H1 (cell line): ENCODE data around the gene FGF12. TPM values are rescaled to one million over a fixed set of nuclear protein-coding genes. Genes with fewer than 3 reads are reported as not detected.

ENCODE experiments used
- CTCF ChIA-PET: fragments of 300-600 bp; sonication (Branson Sonifier 250); formaldehyde crosslinking; loops from one replicate; lab custom pipeline; 2021; ENCODE audit not compliant: partially characterized antibody; lab: Charles Lee
- POLR2A ChIA-PET: fragments of 300-600 bp; sonication (Branson Sonifier 250); formaldehyde crosslinking; loops from one replicate; lab custom pipeline; 2021; ENCODE audit warnings: inconsistent platforms; ENCODE audit not compliant: partially characterized antibody; lab: Charles Lee
- DNase-seq, 2 experiments: peaks; one replicate each; pipeline versions ENCODE4 v3.0.0 to v3.0.0-alpha.2; 2010 to 2022; ENCODE audit warnings: low spot score in 2 of 2, low read depth in 1 of 2, mixed read lengths in 1 of 2
- FAIRE-seq: peaks from 2 replicates; lab custom pipeline; 2011; peaks lifted over from hg19 to GRCh38; lab: Jason Lieb, UNC
- H2AFZ ChIP-seq: 2 replicates; pipeline ENCODE4 v1.8.1; 2012; ENCODE audit warnings: low read length, inconsistent platforms
- H2AK5ac ChIP-seq: 2 replicates; pipeline ENCODE4 v1.6.1; 2013; ENCODE audit warnings: low read depth, low read length
- H2BK120ac ChIP-seq: replicated peaks from 2 replicates; pipeline ENCODE3; 2013; ENCODE audit warnings: low read depth, low read length, inconsistent platforms
- H2BK12ac ChIP-seq: 2 replicates; pipeline ENCODE4 v1.6.1; 2013; ENCODE audit warnings: low read depth, low read length
- H2BK15ac ChIP-seq: 2 replicates; pipeline ENCODE4 v1.6.1; 2013; ENCODE audit warnings: low read length
- H2BK20ac ChIP-seq: 2 replicates; pipeline ENCODE4 v1.6.1; 2013; ENCODE audit warnings: low read length
- H2BK5ac ChIP-seq: 2 replicates; pipeline ENCODE4 v1.6.1; 2013; ENCODE audit warnings: low read depth, low read length
- H3K14ac ChIP-seq: 2 replicates; pipeline ENCODE4 v1.6.1; 2013; ENCODE audit warnings: inconsistent platforms; ENCODE audit not compliant: insufficient read length
- H3K18ac ChIP-seq: 2 replicates; pipeline ENCODE4 v1.6.1; 2013; ENCODE audit warnings: low read length; ENCODE audit errors: extremely low read depth
- H3K23ac ChIP-seq: 2 replicates; pipeline ENCODE4 v1.6.1; 2013; ENCODE audit warnings: inconsistent platforms; ENCODE audit not compliant: insufficient read length
- H3K23me2 ChIP-seq: 2 replicates; pipeline ENCODE4 v1.6.1; 2013; ENCODE audit warnings: low read depth, low read length
- H3K27ac ChIP-seq: 2 replicates; pipeline ENCODE4 v1.6.1; 2011; ENCODE audit warnings: low read depth, low read length, inconsistent platforms
- H3K27me3 ChIP-seq, 4 experiments: replicated peaks in 1 of 4; 1 replicate in 1 of 4; 2 replicates in 3 of 4; pipeline versions ENCODE4 v1.6.1 to v1.8.1; 2011 to 2013; ENCODE audit warnings: low read length in 3 of 4, mild to moderate bottlenecking in 3 of 4, inconsistent platforms in 2 of 4, mixed read lengths in 2 of 4, moderate library complexity in 1 of 4; ENCODE audit not compliant: control insufficient read depth in 3 of 4, insufficient read depth in 3 of 4; ENCODE audit errors: extremely low read depth in 1 of 4
- H3K36me3 ChIP-seq, 4 experiments: 2 replicates each; pipeline versions ENCODE4 v1.6.1 to v1.8.1; 2011 to 2013; ENCODE audit warnings: mild to moderate bottlenecking in 4 of 4, low read length in 3 of 4, moderate library complexity in 2 of 4, control low read depth in 1 of 4, inconsistent platforms in 1 of 4; ENCODE audit not compliant: insufficient read depth in 4 of 4, control insufficient read depth in 2 of 4
- H3K4ac ChIP-seq: replicated peaks from 2 replicates; pipeline ENCODE3; 2013; ENCODE audit warnings: low read length, low read depth, mixed read lengths, inconsistent platforms; ENCODE audit not compliant: insufficient read length
- H3K4me1 ChIP-seq, 4 experiments: replicated peaks in 1 of 4; 1 replicate in 1 of 4; 2 replicates in 3 of 4; pipeline versions ENCODE4 v1.6.1 to v1.8.1; 2011 to 2013; ENCODE audit warnings: low read length in 3 of 4, inconsistent platforms in 2 of 4, mixed read lengths in 1 of 4; ENCODE audit not compliant: insufficient read depth in 4 of 4, control insufficient read depth in 3 of 4
- H3K4me2 ChIP-seq, 2 experiments: 2 replicates each; pipeline versions ENCODE4 v1.6.1 to v1.8.1; 2011 to 2013; ENCODE audit warnings: low read depth in 2 of 2, low read length in 2 of 2, control low read depth in 1 of 2, inconsistent platforms in 1 of 2, mild to moderate bottlenecking in 1 of 2; ENCODE audit not compliant: insufficient read depth in 1 of 2
- H3K4me3 ChIP-seq, 4 experiments: fragments of 200-600, 300-600 bp in 1 of 4; sonication (generic), shearing (Covaris generic), sonication (Bioruptor Twin) in 1 of 4; 2 replicates each; pipeline versions ENCODE4 v1.5.1 to v1.8.1; 2011 to 2016; ENCODE audit warnings: low read length in 4 of 4, low read depth in 3 of 4, control low read depth in 2 of 4, inconsistent platforms in 2 of 4, mild to moderate bottlenecking in 2 of 4, mixed read lengths in 1 of 4, moderate library complexity in 1 of 4; ENCODE audit not compliant: insufficient read depth in 2 of 4; ENCODE audit errors: extremely low read depth in 1 of 4
- H3K56ac ChIP-seq: replicated peaks from 2 replicates; pipeline ENCODE3; 2013; ENCODE audit warnings: low read depth, mild to moderate bottlenecking, mixed read lengths, low read length, inconsistent platforms; ENCODE audit not compliant: insufficient read length
- H3K79me1 ChIP-seq: 2 replicates; pipeline ENCODE4 v1.6.1; 2013; ENCODE audit warnings: low read depth, low read length, control low read depth
- H3K79me2 ChIP-seq, 2 experiments: 2 replicates each; pipeline versions ENCODE4 v1.6.1 to v1.8.1; 2012 to 2013; ENCODE audit warnings: low read length in 2 of 2, mild to moderate bottlenecking in 2 of 2, inconsistent platforms in 1 of 2; ENCODE audit not compliant: insufficient read depth in 2 of 2, control insufficient read depth in 1 of 2
- H3K9ac ChIP-seq, 4 experiments: replicated peaks in 1 of 4; 1 replicate in 1 of 4; 2 replicates in 3 of 4; pipeline versions ENCODE4 v1.6.1 to v1.8.1; 2011 to 2013; ENCODE audit warnings: low read depth in 3 of 4, low read length in 3 of 4, control low read depth in 2 of 4, mild to moderate bottlenecking in 2 of 4, moderate library complexity in 2 of 4, inconsistent platforms in 1 of 4; ENCODE audit errors: extremely low read depth in 1 of 4
- H3K9me3 ChIP-seq, 2 experiments: 2 replicates each; pipeline versions ENCODE4 v1.6.1 to v1.8.1; 2012 to 2013; ENCODE audit warnings: mild to moderate bottlenecking in 2 of 2, moderate library complexity in 2 of 2, control low read depth in 1 of 2, inconsistent platforms in 1 of 2, low read depth in 1 of 2, low read length in 1 of 2, mixed read lengths in 1 of 2; ENCODE audit not compliant: insufficient read depth in 2 of 2
- H4K20me1 ChIP-seq, 2 experiments: replicated peaks in 1 of 2; 2 replicates each; pipeline versions ENCODE3 to v1.8.1; 2011 to 2013; ENCODE audit warnings: inconsistent platforms in 2 of 2, low read length in 2 of 2, mild to moderate bottlenecking in 1 of 2; ENCODE audit not compliant: insufficient read depth in 2 of 2, control insufficient read depth in 1 of 2
- H4K5ac ChIP-seq: 2 replicates; pipeline ENCODE4 v1.6.1; 2013; ENCODE audit warnings: low read length, low read depth, mixed read lengths, inconsistent platforms; ENCODE audit not compliant: insufficient read length
- H4K8ac ChIP-seq: 2 replicates; pipeline ENCODE4 v1.8.0; 2013; ENCODE audit warnings: mild to moderate bottlenecking, moderate library complexity, low read length, inconsistent platforms; ENCODE audit not compliant: insufficient read depth; ENCODE audit errors: extremely low read depth
- H4K91ac ChIP-seq: replicated peaks from 2 replicates; pipeline ENCODE3; 2013; ENCODE audit warnings: low read length, mixed read lengths, inconsistent platforms; ENCODE audit not compliant: insufficient read length
- BACH1 ChIP-seq: IDR thresholded peaks from 2 replicates; pipeline ENCODE4 v1.6.1; 2012; ENCODE audit warnings: low read length, improper control_type of control experiment
- CREB1 ChIP-seq: IDR thresholded peaks from 2 replicates; pipeline ENCODE4 v1.6.1; 2012; ENCODE audit warnings: inconsistent platforms
- EP300 ChIP-seq, 2 experiments: IDR thresholded peaks; 1 replicate in 1 of 2; 2 replicates in 1 of 2; pipeline ENCODE4 v1.6.1; 2011 to 2012; ENCODE audit warnings: low read depth in 2 of 2, low read length in 2 of 2, mild to moderate bottlenecking in 2 of 2, borderline replicate concordance in 1 of 2, inconsistent platforms in 1 of 2, moderate library complexity in 1 of 2
- EZH2 ChIP-seq: fragments of 200-600 bp; sonication (generic); IDR thresholded peaks from 2 replicates; pipeline ENCODE4 v1.7.1; 2012; ENCODE audit warnings: low read depth, mild to moderate bottlenecking, moderate library complexity, low read length, inconsistent platforms; ENCODE audit not compliant: severe bottlenecking
- HDAC2 ChIP-seq, 2 experiments: fragments of 300-600 bp in 1 of 2; sonication (generic) in 1 of 2; IDR thresholded peaks; 2 replicates each; pipeline ENCODE4 v1.6.1; 2011 to 2012; ENCODE audit warnings: low read depth in 2 of 2, low read length in 2 of 2, mild to moderate bottlenecking in 2 of 2, moderate library complexity in 2 of 2, borderline replicate concordance in 1 of 2, inconsistent platforms in 1 of 2
- PHF8 ChIP-seq: fragments of 200-600 bp; sonication (generic); conservative IDR thresholded peaks from 2 replicates; pipeline ENCODE4 v1.7.1; 2012; ENCODE audit warnings: low read depth, mild to moderate bottlenecking, inconsistent platforms, low read length, moderate library complexity
- RNF2 ChIP-seq: fragments of 200-900, 300-1000 bp; sonication (generic); IDR thresholded peaks from 2 replicates; pipeline ENCODE4 v1.7.1; 2016; ENCODE audit warnings: borderline replicate concordance, low read depth, mild to moderate bottlenecking, antibody characterized with exemption, low read length; ENCODE audit not compliant: poor library complexity, severe bottlenecking; ENCODE audit errors: missing control alignments
- SAP30 ChIP-seq: fragments of 300-600 bp; sonication (generic); IDR thresholded peaks from 2 replicates; pipeline ENCODE4 v1.7.1; 2012; ENCODE audit warnings: low read length, moderate library complexity, mild to moderate bottlenecking, inconsistent platforms; ENCODE audit not compliant: insufficient read depth, insufficient replicate concordance
- SP1 ChIP-seq: IDR thresholded peaks from 2 replicates; pipeline ENCODE4 v1.6.1; 2011; ENCODE audit warnings: low read depth, low read length
- TAF7 ChIP-seq: optimal IDR thresholded peaks from 2 replicates; pipeline ENCODE3; 2011; ENCODE audit warnings: low read depth, mild to moderate bottlenecking, inconsistent platforms, low read length, moderate library complexity, borderline replicate concordance
- ZNF274 ChIP-seq: IDR thresholded peaks from 2 replicates; pipeline ENCODE4 v1.7.0; 2012; ENCODE audit warnings: low read length, borderline replicate concordance; ENCODE audit errors: extremely low read depth
- WGBS, 2 experiments: shearing (Covaris generic) in 1 of 2; methylation state at CpG; one replicate each; pipeline versions ENCODE4 v1.1.6 to v1.1.7; 2013 to 2015; ENCODE audit warnings: low lambda C conversion rate in 2 of 2, mixed read lengths in 2 of 2, inconsistent platforms in 1 of 2, low coverage in 1 of 2, missing lambda C conversion rate in 1 of 2; ENCODE audit not compliant: insufficient replicate concordance in 2 of 2, insufficient coverage in 1 of 2, insufficient read length in 1 of 2; ENCODE audit errors: extremely low coverage in 1 of 2, missing lambda C conversion rate in 1 of 2; 5-methylcytosine and 5-hydroxymethylcytosine counted together
- polyA plus RNA-seq, 7 experiments: library from polyadenylated mRNA; depleted of rRNA in 3 of 7; stranded (reverse) in 5 of 7; unstranded in 2 of 7; fragments of >200 nt in 5 of 7; fragments of 200-250 nt in 2 of 7; gene quantifications; 1 replicate in 5 of 7; 2 replicates in 1 of 7; 4 replicates in 1 of 7; pipeline versions ENCODE4 v1.2.1 to v1.2.3, GENCODE V29; 2011 to 2013; ENCODE audit warnings: missing spikeins in 2 of 7, mixed read lengths in 2 of 7
- total RNA-seq: library from RNA; stranded (reverse); fragmentation: NEBNext Ultra II Directional; extraction: Animal tissue kit (Norgen Biotek cat#: 25700); gene quantifications from 2 replicates; pipeline ENCODE4 v1.2.1, GENCODE V29; 2021
- TF ChIP-seq, protein P1 (sequence below): IDR thresholded peaks from 2 replicates; pipeline ENCODE4 v1.6.1; 2011; ENCODE audit warnings: low read length, improper control_type of control experiment

The FGF12 gene
- total and polyA plus RNA-seq, 2 of the 8 experiments (the other 6 are each of a cell fraction or from before 2014, with no cell fraction given): 4.1 to 16.6 TPM

DNA sequence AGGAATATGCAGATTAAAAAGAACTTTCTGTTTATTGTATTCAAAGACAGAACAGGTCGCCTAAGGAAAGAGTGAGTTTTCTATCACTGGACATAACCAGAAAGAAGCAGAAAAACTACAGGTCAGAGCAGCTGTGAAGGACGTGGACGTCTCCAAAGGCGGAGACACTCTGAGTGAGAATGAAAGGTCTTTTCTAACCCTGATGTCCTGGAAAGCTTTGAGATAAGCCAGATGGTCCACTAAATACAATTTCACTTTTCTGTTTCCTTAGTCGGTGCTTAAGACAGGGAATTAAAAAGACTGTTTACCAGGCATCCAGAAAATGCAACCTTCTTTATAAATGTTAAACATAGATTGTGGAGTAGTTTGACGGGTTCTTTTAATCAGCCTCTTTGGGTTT, 360.4 kb downstream of the FGF12 start:
- H4K20me1 ChIP-seq: no peaks in the 10 kb centered on the region
- peaks cover 0 to 4% (median 0%) of the 10 kb centered on the region in 4 experiments; a peak in 1 of 7 replicates for H3K4me1 ChIP-seq
- no peak overlapping the region for H3K23ac ChIP-seq
- H3K4ac ChIP-seq: no peak overlapping the region
- no peaks in the 10 kb centered on the region for H3K36me3 ChIP-seq
- no peak overlapping the region for H3K18ac ChIP-seq
- H3K9me3 ChIP-seq: no peaks in the 10 kb centered on the region
- no peak overlapping the region for H2BK12ac ChIP-seq
- CTCF ChIA-PET: interaction anchor here (1.0 to 1.4 kb wide), 2 partner anchors 56 to 67 kb away, joined by 3 to 5 read pairs; no protein-coding TSS in a partner anchor
- no peak overlapping the region for H4K5ac ChIP-seq
- no peak overlapping the region for H4K8ac ChIP-seq
- H2AK5ac ChIP-seq: no peak overlapping the region
- no peak overlapping the region for H2BK15ac ChIP-seq
- 78% methylated on average over 6 of the region's 6 CpGs; no CpG with 5 or more reads in 1 of the 2 experiments for WGBS, 2 experiments
- H4K91ac ChIP-seq: no peak overlapping the region
- H3K14ac ChIP-seq: no peak overlapping the region
- DNase-seq (no peak), FAIRE-seq (no peak)
- no peak overlapping the region for H2BK5ac ChIP-seq
- H3K4me2 ChIP-seq: no peak overlapping the region
- H3K27ac ChIP-seq: no peak overlapping the region
- H3K23me2 ChIP-seq: no peaks in the 10 kb centered on the region
- H3K4me3 ChIP-seq: no peak overlapping the region
- H3K79me2 ChIP-seq: no peaks in the 10 kb centered on the region
- H2BK120ac ChIP-seq: no peak overlapping the region
- no peak overlapping the region for H2AFZ ChIP-seq
- no peaks in the 10 kb centered on the region; the same call in 1 of the 2 replicates for H3K79me1 ChIP-seq
- no peak overlapping the region for H3K9ac ChIP-seq
- no peak overlapping the region for H2BK20ac ChIP-seq
- H3K27me3 ChIP-seq: no peaks in the 10 kb centered on the region
- no peak overlapping the region for H3K56ac ChIP-seq
- POLR2A ChIA-PET: interaction anchor here (0.9 kb wide), 1 partner anchor 33 kb away, joined by 3 read pairs; no protein-coding TSS in a partner anchor
- TF ChIP-seq, protein P1, sequence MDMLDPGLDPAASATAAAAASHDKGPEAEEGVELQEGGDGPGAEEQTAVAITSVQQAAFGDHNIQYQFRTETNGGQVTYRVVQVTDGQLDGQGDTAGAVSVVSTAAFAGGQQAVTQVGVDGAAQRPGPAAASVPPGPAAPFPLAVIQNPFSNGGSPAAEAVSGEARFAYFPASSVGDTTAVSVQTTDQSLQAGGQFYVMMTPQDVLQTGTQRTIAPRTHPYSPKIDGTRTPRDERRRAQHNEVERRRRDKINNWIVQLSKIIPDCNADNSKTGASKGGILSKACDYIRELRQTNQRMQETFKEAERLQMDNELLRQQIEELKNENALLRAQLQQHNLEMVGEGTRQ: no peak
- TF ChIP-seq SAP30 (no peak), RNF2 (no peak), CREB1 (no peak), ZNF274 (no peak), TAF7 (no peak), HDAC2 (IDR thresholded peaks at IDR 0.05; ENCODE audit: borderline replicate concordance in 1 of 2, low read depth in 2 of 2, low read length in 2 of 2) (no peak), PHF8 (no peak), SP1 (no peak), EZH2 (no peak), BACH1 (no peak), EP300 (IDR thresholded peaks at IDR 0.05; ENCODE audit: borderline replicate concordance in 1 of 2, low read depth in 2 of 2, low read length in 2 of 2) (no peak)
